NCI-H526 (cell line): ENCODE measurements around the gene SLC30A2.
A peak's percentile ranks its signal among the peaks of the same experiment; 100 is the strongest.
"Not testable (repeated sequence)": the region's sequence is repeated elsewhere in the genome, so short reads cannot be mapped to it uniquely, and the experiment has no call there.

Experiments used
- DNase-seq, 2 experiments: peaks; one replicate each; lab custom pipeline; 2025; lab: John Stamatoyannopoulos, UW

The SLC30A2 gene

GRCh38 chr1:26045722-26046245 lies at the start of gene SLC30A2:
Gene SLC30A2 (minus strand): TSS chr1:26046118. CDS start chr1:26045896, 222 bp downstream.
- DNase-seq, result peak in 1 of 2 experiments; percentile 60

- DNase-seq, result peak in 1 of 2 experiments; percentile 41
These were observed 48.9 kb upstream of the SLC30A2 start for GRCh38 chr1:26094677-26095383.

- DNase-seq, result peak; percentile 40 to 55
These were observed 48.3 kb upstream of the SLC30A2 start for GRCh38 chr1:26094076-26094669.

- not testable (repeated sequence) for DNase-seq
These were observed 47.7 kb upstream of the SLC30A2 start for GRCh38 chr1:26093569-26093968.

- DNase-seq, result no peak
These were observed 46.5 kb upstream of the SLC30A2 start for GRCh38 chr1:26092422-26092821.

- DNase-seq, result no peak
These were observed 45.0 kb upstream of the SLC30A2 start for GRCh38 chr1:26090893-26091292.

- no peak for DNase-seq
These were observed 43.2 kb upstream of the SLC30A2 start for GRCh38 chr1:26089125-26089524.

GRCh38 chr1:26084844-26085243 lies 38.9 kb upstream of the SLC30A2 start:
- DNase-seq, result no peak

- DNase-seq, result no peak
These were observed 38.2 kb upstream of the SLC30A2 start for GRCh38 chr1:26084091-26084561.

GRCh38 chr1:26083208-26083607 lies 37.3 kb upstream of the SLC30A2 start:
- no peak for DNase-seq

GRCh38 chr1:26082020-26082350 lies 36.1 kb upstream of the SLC30A2 start:
- no peak for DNase-seq

- no peak for DNase-seq
These were observed 35.5 kb upstream of the SLC30A2 start for GRCh38 chr1:26081267-26082019.

- DNase-seq, result no peak
These were observed 34.3 kb upstream of the SLC30A2 start for GRCh38 chr1:26079960-26080814.

- DNase-seq, result no peak
These were observed 33.3 kb upstream of the SLC30A2 start for GRCh38 chr1:26079178-26079563.

- peak in 1 of 2 experiments; percentile 19 for DNase-seq
These were observed 32.6 kb upstream of the SLC30A2 start for GRCh38 chr1:26078286-26079177.

- DNase-seq, result no peak
These were observed 31.6 kb upstream of the SLC30A2 start for GRCh38 chr1:26077524-26077923.

GRCh38 chr1:26075421-26076144 lies 29.7 kb upstream of the SLC30A2 start:
- no peak for DNase-seq

- DNase-seq, result no peak
These were observed 26.4 kb upstream of the SLC30A2 start for GRCh38 chr1:26072305-26072704.

- DNase-seq, result no peak
These were observed 25.0 kb upstream of the SLC30A2 start for GRCh38 chr1:26070963-26071342.
